Retinal pigment epithelial cell (primary cell): ENCODE data around the gene ATP5PO.

Experiments
- DNase-seq: peaks from one replicate; pipeline ENCODE4 v3.0.0-alpha.2; 2010; ENCODE audit warnings: low read depth
- H3K4me3 ChIP-seq: 2 replicates; pipeline ENCODE4 v1.5.1; 2011; ENCODE audit warnings: mild to moderate bottlenecking, low read length, control low read depth, moderate library complexity
- TF ChIP-seq, protein P1 (sequence below): conservative IDR thresholded peaks from 2 replicates; pipeline ENCODE4 v1.5.1; 2011; ENCODE audit warnings: low read depth, low read length, control low read depth, inconsistent platforms

ATP5PO gene

GRCh38 chr21:33914188-33914587 lies 1.4 kb downstream of the ATP5PO start:
- H3K4me3 ChIP-seq, result peak overlapping the region; percentile 99
- TF ChIP-seq, protein P1, sequence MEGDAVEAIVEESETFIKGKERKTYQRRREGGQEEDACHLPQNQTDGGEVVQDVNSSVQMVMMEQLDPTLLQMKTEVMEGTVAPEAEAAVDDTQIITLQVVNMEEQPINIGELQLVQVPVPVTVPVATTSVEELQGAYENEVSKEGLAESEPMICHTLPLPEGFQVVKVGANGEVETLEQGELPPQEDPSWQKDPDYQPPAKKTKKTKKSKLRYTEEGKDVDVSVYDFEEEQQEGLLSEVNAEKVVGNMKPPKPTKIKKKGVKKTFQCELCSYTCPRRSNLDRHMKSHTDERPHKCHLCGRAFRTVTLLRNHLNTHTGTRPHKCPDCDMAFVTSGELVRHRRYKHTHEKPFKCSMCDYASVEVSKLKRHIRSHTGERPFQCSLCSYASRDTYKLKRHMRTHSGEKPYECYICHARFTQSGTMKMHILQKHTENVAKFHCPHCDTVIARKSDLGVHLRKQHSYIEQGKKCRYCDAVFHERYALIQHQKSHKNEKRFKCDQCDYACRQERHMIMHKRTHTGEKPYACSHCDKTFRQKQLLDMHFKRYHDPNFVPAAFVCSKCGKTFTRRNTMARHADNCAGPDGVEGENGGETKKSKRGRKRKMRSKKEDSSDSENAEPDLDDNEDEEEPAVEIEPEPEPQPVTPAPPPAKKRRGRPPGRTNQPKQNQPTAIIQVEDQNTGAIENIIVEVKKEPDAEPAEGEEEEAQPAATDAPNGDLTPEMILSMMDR, result no peak
- DNase-seq, result no peak

- DNase-seq, result no peak
- TF ChIP-seq, protein P1, result no peak
- H3K4me3 ChIP-seq, result no peak overlapping the region
Measured at GRCh38 chr21:33909756-33910155, 5.8 kb downstream of the ATP5PO start.

GRCh38 chr21:33908760-33909159 lies 6.8 kb downstream of the ATP5PO start:
- DNase-seq, result no peak
- TF ChIP-seq, protein P1, result no peak
- H3K4me3 ChIP-seq, result no peak overlapping the region

DNA sequence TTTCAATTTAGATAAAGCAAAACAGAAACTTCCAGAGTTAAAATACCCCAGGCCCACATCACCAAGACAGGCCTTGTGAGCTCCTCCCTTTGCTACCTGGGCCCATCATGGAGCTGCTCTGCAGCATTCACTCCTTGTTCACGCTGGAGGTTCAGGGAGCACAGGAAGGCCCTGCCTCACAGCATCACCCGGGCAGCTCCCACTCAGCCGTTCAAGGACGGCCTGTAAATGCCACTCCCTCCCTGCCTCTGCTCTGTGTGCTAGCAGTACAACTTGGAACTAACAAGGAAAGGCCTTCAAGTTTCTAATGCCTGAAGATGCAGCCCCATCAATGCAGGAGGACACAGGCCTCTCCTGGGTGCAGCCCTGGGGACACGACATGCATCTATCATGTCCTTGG lies 11.6 kb downstream of the ATP5PO start:
- TF ChIP-seq, protein P1, result no peak
- no peak overlapping the region for H3K4me3 ChIP-seq
- no peak for DNase-seq

- H3K4me3 ChIP-seq, result no peak overlapping the region
- DNase-seq, result no peak
- TF ChIP-seq, protein P1, result no peak
Measured at GRCh38 chr21:33902349-33902748, 13.3 kb downstream of the ATP5PO start.

DNA sequence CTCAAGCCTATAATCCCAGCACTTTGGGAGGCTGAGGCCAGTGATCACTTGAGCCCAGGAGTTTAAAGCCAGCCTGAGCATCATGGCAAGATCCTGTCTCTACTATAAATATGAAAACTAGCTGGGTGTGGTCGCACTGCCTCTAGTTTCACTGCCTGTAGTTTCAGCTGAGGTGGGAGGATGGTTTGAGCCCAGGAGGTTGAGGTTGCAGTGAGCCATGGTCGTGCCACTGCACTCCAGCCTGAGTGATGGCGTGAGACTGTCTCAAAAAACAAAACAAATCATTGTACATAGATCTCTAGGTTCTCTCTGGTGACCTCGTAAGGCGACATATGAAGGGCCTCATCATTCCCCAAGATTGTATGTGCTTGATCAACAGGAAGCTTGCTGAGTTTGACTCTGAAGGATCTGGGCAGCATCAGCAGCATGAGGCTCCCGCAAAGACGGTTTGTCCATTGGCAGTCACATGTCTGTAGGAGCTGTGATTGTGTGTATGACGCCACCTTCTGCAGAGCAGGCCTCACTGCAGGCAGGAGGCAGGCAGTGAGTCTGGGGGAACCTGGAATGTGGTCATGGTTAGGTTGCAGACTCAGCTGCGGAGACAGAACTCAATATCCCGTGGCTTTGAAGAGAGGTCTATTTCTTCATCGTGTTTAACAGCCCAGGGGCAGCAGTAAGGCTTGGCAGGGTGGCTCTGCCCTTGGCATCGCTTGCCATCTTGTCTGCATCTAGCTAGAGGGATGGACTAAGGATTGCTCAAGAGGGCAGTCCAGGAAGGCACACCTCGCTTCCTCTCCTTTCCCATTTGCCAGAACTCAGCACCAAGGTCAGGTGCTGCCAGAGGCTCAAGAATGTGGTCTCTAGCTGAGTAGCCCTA lies 14.0 kb downstream of the ATP5PO start:
- TF ChIP-seq, protein P1, result peak; percentile 76
- no peak overlapping the region for H3K4me3 ChIP-seq
- DNase-seq, result no peak

DNA sequence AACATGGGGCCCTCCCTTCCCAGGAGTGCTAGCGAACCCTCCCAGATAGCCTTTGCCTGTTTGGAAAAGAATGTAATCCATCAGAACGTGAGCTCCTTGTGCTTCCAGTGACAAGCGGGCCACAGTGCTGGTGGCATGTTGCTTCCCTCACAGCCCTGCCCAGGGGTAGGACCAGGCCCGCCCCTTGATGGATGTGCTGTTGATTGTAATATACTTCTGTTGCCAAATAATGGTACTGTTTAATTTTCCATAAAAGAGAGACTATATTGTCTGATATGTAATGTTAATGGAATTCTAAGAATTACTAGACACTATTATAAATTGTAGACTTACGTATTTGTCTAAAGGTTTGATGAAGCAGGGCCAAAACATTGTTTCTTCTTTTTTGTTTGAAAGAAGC lies 16.4 kb downstream of the ATP5PO start:
- no peak overlapping the region for H3K4me3 ChIP-seq
- DNase-seq, result no peak
- TF ChIP-seq, protein P1, result no peak
